Activated CD4-positive, alpha-beta T cell treated with anti-CD3 and anti-CD28 coated beads, Interleukin-2, Interleukin-4, amounts not matched to agents 100 ng/mL and 50 ng/mL, durations not matched to agents 16 hours and 8 hours (primary cell): ENCODE measurements around the gene KLHDC7A.

Source experiments
- DNase-seq: peaks from one replicate; pipeline ENCODE4 v3.0.0-alpha.2; 2020; ENCODE audit warnings: low spot score

The KLHDC7A gene

DNA sequence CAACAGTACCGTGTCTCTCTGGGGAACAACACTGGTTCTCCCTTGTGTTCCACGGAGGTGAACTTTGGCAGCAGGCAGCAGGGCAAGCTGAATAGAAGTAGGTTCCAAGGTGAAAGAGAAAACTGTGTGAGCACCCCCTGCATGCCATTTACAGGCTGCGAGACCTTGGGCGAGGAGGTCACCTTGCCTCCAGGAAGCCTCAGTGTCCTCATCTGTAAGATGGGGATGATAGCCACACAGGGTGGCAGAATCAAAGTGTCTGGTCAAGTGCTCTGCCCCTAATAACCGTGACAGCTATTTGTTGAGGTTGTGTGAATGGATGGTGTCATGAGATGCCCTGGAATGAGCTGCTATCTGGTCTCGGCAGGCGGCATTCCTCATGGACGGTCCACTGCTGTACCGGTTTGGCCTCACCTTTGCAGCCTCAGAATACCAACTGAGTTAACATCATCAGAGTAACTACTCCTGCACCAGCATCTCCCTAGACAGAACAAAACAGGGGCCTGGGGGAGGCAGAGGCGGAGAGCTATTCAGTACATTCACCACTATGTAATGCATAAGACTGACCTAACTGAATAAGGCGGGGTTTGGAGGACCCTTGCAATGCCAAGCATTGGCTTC lies 7.4 kb upstream of the KLHDC7A start:
- no peak for DNase-seq

DNA sequence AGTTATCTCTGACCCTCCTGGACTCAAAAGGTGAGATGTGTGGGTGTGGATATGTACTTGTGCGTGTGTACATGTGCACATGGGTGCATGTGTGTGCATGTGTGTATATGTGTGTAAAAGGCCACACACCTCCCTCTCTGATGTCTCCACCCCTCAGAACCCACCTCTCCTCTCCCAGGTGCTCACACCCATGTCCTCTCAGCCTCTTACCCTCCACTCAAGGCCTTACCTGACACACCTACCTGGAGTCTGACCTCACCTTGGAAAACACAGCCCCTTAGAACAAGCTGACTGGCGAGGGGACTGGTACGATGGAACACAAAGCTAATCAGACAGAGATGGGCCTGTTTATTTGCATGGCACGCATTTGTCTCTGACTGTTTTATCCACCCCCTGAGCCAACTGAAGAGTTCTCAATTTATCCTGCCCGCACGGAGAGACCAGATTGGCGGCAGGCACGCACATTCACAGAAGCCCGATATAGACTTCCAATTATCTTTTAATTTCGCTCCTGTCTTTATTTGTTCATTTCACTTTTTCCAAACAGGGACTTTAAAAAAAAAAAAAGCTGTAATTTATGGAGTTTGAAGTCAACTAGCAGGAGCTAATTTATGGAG lies 6.1 kb upstream of the KLHDC7A start:
- no peak for DNase-seq

DNA sequence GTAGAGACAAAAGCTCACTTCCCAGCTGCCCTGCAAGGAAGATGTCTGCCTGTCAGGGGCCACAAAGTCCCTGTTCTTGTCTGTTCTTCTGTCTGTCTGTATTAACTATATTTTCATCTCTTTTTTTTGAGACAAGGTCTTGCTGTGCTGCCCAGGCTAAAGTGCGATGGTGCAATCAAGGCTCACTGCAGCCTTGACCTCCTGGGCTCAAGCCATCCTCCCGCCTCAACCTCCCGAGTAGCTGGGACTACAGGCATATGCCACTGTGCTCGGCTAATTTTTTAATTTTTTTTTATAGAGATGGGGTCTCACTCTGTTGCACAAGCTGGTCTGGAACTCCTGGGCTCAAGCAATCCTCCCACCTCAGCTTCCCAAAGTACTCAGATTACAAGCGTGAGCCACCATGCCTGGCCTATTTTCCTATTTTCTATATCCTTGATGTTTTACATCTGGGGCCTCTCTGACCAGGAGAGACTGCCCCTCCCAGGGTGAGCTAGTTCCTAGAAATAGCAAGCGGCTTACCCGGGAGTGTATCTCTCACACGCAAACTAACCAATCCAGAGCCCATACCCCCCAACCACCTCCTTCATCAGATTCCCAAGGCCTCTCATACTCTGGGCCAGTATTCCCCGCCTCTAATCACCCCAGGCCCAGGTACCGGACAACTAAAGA lies 5.4 kb upstream of the KLHDC7A start:
- no peak for DNase-seq

DNA sequence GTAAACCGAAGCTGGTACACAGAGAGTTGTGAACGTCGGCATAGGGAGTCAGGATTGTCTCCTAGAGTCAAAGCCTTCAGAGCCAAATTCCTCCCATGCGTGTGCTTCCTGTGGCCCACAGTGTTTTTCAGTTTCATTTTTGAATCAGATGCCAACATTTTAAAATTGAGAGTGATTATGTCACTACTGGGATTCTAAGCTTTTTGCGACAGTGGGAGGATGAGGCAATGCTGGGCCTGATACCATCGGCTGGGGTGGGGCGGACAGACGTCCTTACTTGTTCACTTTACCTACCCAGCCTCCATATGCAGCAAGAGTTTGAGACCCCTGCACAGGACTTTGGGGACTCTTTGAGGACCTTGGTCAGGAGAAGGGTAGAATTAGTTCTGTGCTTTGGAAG lies 1.3 kb upstream of the KLHDC7A start:
- no peak for DNase-seq

DNA sequence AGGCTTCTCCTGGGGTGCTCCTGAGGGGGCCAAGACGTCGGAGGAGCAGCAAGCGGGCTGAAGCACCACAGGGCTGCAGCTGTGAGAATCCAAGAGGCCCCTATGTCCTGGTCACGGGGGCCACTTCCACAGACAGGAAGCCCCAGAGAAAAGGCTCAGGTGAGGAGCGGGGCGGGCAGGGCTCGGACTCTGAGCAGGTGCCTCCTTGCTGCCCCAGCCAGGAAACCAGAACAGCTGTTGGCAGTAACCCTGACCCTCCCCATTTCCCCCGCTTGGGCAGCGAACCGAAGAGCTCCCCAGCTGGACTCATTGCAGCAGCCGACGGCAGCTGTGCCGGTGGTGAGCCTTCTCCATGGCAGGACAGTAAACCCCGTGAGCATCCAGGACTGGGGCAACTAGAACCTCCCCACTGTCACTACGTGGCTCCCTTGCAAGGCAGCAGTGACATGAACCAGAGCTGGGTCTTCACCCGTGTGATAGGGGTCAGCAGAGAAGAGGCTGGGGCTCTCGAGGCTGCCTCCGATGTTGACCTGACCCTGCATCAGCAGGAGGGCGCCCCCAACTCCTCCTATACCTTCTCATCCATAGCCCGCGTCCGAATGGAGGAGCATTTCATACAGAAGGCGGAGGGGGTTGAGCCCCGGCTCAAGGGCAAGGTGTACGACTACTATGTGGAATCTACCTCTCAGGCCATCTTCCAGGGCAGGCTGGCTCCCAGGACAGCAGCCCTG lies 625 bp downstream of the KLHDC7A start:
- no peak for DNase-seq

DNA sequence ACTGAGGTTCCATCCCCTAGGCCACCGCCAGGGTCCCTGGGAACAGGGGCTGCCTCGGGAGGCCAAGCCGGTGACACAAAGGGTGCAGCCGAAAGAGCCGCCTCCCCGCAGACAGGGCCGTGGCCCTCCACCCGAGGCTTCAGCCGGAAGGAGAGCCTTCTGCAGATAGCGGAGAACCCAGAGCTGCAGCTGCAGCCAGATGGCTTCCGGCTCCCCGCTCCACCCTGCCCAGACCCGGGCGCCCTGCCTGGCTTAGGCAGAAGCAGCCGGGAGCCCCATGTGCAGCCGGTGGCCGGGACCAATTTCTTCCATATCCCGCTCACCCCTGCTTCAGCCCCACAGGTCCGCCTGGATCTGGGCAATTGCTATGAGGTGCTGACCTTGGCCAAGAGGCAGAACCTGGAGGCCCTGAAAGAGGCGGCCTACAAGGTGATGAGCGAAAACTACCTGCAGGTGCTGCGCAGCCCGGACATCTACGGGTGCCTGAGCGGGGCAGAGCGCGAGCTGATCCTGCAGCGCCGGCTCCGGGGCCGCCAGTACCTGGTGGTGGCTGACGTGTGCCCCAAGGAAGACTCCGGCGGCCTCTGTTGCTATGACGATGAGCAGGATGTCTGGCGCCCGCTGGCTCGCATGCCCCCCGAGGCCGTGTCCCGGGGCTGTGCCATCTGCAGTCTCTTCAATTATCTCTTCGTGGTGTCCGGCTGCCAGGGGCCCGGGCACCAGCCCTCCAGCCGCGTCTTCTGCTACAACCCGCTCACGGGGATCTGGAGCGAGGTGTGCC lies 1.4 kb downstream of the KLHDC7A start:
- no peak for DNase-seq

DNA sequence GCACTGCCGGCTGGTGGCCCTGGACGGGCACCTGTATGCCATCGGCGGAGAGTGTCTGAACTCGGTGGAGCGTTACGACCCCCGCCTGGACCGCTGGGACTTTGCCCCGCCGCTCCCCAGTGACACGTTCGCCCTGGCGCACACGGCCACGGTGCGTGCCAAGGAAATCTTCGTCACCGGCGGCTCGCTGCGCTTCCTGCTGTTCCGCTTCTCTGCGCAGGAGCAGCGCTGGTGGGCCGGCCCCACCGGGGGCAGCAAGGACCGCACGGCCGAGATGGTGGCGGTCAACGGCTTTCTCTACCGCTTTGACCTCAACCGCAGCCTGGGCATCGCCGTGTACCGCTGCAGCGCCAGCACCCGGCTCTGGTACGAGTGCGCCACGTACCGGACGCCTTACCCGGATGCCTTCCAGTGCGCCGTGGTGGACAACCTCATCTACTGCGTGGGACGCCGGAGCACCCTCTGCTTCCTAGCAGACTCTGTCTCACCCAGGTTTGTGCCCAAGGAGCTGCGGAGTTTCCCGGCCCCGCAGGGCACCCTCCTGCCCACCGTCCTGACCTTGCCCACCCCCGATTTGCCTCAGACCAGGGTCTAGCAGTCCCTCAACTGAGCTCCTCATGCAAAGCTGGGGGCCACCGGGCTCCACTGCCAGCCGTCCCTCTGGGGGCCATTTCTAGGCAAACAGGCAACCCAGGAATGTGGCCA lies 2.1 kb downstream of the KLHDC7A start:
- DNase-seq: no peak

DNA sequence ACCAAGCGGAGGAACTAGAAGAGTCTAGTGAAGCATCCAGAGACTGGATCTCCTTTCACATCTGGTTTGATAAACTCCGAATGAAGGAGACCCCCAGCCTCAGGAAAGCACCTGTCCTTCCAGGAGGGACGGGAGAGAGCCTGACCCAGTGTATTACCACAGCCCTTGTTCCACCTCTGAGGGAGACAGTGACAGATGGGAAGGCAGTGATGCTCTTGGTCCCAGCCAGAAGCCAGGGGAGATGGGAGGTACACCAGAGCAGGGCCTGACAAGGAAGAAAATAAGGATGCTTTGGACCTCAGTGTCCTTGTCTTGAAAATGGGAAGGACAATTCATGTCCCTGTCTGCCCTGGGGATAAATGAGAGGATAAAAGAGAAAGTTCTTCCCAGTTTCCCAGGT lies 3.5 kb downstream of the KLHDC7A start:
- DNase-seq: no peak

DNA sequence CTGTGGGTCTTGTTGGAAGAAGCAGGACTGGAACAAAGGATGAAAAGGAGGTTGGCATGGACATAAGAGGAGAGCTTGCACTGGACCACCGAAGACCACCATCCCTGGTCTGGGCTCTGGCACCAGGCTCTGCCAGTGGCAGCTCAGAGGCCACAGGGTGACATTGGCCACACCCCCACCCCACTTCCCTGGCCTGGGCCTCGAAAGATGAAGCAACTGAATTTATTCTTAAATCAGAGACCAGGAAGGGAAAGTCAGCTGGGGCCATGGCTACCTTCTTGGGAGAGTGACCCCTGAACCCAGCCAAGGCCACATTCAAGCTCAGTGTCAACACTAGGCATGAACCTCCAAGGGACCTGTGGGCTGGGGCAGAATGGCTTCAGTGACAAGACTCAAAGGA lies 4.0 kb downstream of the KLHDC7A start:
- no peak for DNase-seq

DNA sequence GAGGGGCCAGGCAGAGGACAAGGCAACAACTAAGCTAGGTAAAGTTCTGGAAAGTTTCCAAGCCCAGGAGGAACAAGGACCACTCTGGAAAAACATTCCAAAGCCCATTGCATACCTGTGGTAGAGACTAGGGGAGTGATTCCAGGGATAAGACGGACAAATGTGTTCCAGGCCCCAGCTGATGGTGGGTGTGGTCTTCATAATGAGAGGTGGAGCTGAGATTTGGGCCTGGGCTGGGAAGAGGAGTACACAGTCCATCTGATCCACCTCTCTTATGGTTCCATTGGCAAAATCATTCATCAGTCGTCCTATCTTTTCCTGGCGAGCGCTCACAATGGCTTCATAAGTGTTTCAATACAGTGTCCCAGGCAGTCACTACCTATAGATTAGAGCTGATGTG lies 4.5 kb downstream of the KLHDC7A start:
- no peak for DNase-seq

DNA sequence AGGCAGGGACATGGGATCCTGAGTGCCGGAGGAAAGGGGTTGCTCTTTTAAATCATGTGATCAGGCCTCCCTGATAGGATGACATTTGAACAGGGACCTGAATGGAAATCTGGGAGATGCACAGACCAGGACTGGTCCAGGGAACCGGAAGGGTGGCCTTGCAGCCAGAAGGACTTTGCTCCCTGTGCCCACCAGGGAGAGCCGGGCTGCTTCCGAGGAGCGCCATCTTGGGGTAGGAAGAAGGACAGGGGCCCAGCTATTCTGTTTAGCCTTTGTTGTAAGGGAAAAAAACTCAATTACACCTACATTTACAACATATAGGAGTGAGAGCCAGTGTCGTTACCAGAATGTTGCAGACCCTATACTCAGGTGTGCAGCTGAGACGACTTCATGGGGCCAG lies 5.5 kb downstream of the KLHDC7A start:
- DNase-seq: no peak

DNA sequence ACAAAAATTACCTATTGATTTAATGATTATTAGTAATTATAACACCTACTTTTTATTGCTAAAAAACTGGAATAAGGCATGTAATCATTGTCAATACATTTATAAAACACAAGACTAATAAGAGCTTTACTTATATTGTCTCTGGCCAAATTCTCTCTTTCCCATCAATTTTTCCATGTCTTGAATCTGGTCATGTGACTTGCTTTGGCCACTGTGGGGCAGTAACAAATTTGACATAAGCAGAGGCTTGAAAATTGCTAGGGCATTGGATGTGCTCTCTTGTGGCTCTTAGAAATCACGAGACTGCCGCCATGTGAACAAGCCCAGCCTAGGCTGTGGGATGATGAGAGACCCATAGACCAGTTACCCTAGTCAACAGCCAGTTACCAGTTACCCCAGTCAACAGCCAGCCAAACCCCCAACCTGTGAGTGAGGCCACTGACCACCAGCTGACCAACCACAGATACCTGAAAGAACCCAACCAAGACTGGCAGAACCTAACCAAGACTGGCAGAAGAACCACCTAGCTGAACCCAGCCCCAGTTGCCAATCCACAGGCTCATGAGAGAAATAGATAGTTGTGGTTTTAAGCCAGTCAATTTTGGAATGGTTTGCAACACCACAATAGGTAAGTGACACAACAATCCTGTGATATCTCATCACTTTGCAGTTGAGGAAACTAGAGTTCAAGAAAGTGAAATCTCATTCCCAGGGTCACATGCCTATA lies 8.8 kb downstream of the KLHDC7A start:
- DNase-seq: no peak

DNA sequence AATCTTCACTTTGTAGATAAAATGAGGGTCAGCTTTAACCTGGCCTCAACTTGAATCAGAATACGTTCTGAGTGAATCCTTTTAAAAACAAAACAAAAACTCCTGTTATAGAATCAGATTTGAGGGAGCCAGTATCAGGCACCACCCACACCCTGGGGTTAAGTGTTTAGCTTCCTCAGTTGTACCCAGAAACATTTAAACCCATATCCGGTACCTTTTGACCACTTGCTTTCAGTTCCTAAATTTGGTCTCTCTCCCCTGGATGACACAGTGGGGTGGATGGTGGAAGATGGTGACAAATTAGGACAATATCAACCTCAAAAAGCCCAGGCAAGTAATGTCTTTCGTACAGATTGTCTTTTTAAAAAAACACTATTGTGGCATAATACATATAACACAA lies 10.4 kb downstream of the KLHDC7A start:
- DNase-seq: no peak

DNA sequence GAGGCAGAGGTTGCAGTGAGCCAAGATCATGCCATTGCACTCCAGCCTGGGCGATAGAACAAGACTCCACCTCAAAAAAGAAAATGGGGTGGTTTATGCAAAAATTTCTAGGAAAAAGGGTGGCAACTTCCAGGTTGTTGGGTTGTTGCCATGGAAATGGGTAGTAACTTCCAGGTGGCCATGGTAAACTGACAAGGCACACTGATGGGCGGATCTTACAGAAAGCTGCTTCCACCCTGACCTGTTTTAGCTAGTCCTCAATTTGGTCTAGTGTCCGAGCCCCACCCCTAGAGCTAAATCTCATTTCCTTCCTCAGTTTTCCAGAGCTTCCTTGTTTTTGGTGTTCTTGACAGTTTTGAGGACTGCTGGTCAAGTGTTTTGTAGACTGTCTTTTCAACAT lies 13.6 kb downstream of the KLHDC7A start:
- no peak for DNase-seq

DNA sequence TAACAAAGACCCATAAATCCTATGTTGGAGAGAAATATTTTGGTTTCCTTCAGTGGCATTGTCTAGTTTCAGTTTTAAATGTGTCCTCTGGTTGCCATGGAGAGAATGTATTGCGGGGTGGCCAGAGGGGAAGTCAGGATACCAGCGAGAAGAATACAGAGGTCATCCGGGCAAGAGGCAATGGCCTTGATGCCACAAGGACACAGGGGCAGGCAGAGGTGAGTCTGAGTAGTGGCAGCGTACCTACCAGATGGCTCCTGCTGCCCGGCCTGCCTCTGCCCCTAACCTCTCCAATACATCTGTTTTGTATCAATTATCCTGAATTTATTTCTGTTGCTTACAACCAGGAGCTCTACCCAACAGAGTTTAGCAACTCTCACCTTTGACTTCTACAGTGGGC lies 14.9 kb downstream of the KLHDC7A start:
- DNase-seq: no peak

DNA sequence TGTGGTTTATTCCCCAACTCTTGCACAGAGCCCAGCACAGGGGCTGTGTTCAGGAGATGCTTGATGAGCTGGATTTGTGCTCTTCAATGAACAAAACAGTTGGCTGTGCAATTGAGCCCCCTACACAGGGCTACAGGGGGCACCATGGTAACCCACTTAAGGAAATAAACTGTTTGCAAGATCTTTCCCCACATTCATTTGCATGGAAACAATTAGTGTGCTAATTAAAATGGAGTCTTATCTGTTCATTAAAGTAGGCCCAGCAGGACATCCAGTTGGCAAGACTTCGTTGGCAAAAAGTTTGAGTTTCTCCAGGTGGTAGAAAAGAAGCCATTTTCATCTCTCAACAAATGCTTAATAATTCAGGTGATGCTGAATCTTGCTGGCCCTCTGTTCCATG lies 15.3 kb downstream of the KLHDC7A start:
- no peak for DNase-seq

DNA sequence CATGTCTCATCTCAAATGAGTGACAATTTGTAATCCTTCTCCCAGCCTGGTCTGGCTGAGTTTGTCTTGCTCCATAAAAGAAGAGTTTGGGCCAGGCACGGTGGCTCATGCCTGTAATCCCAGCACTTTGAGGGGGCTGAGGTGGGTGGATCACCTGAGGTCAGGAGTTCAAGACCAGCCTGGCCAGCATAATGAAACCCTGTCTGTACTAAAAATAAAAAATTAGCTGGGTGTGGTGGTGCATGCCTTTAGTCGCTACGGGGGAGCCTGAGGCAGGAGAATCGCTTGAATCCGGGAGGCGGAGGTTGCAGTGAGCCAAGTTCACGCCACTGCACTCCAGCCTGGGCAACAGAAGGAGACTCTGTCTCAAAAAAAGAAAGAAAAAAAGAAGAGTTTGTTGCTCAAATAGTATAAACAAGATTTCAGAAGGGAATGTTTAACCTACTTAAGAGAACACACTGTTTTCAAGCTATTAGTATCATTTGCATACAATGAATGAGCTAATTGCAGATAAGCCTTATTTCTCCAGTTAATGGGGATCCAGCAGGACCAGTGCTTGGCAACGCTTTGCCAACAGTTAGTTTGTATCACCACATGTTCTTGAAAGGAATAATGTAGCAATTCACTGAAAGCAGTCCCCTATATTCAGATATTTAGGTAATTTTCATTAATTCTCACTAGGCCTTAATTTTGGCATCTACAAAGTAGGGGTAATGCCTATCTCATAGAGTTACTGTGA lies 15.9 kb downstream of the KLHDC7A start:
- no peak for DNase-seq

DNA sequence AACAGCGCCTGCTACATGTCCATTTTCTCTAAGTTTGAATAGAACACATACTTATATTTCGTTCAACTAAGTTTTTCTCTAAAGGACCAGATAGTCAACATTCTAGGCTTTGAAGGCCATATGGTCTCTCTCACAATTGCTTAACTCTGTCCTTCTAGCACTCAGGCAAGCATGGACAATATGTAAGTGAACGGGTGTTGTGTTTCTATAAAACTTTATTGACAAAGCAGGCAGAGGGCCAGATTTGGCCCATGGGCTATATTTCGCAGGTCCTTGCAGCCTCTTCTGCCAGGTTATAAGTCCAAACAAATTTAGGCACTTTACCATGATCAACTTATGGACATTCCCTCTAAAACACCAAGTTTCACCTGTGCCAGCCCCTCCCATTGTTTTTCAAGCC lies 21.1 kb downstream of the KLHDC7A start:
- DNase-seq: no peak

DNA sequence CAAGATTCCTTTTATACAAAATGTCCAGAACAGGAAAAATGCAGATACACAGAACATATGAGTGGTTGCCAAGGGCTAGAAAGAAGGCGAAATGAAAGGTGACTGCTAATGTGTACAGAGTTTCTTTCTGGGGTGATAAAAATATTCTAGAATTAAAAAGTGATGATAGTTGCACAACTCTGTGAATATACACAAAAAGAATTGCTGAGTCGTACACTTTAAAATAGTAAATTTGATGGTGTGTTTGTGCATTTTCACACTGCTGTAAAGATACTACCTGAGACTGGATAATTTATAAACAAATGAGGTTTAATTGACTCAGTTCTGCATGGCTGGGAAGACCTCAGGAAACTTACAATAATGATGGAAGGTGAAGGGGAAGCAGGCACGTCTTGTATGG lies 23.9 kb downstream of the KLHDC7A start:
- no peak for DNase-seq

DNA sequence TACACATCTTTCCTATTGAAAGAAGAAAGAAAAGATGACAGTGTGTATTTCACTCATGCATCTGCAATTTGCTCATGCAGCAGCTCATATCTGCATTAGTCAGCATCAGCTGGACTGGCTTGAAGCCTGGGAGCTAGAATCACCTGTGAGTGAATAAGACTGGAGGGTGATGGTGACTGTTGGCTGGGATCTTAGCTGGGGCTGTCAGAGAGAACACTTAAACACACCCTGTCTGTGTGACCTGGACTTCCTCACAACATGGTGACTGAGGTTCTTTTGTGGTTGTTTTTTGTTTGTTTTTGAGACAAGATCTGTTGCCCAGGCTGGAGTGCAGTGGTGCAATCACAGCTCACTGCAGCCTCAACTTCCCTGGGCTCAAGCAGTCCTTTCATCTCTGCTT lies 24.9 kb downstream of the KLHDC7A start:
- no peak for DNase-seq
